Muscle of back (tissue), 11 donors: ENCODE measurements around the gene IDH3G. TPM values are rescaled to one million over a fixed set of nuclear protein-coding genes. Genes with fewer than 3 reads are reported as not detected.
"Not testable (repeated sequence)": the region's sequence is repeated elsewhere in the genome, so short reads cannot be mapped to it uniquely, and the experiment has no call there.

Experiments used
- DNase-seq, 3 donors: peaks; one replicate each; pipeline versions ENCODE4 v3.0.0 to v3.0.0-alpha.2; 2013
- polyA plus RNA-seq, 10 donors: library from polyadenylated mRNA; unstranded; fragments of 120-200 nt; gene quantifications; one replicate each; pipeline ENCODE4 v1.2.1, GENCODE V29; 2013; ENCODE audit not compliant: insufficient read length in 10 of 10

IDH3G gene
- polyA plus RNA-seq, 10 donors, result 40.6 to 55.9 (median 44.3) TPM

DNA sequence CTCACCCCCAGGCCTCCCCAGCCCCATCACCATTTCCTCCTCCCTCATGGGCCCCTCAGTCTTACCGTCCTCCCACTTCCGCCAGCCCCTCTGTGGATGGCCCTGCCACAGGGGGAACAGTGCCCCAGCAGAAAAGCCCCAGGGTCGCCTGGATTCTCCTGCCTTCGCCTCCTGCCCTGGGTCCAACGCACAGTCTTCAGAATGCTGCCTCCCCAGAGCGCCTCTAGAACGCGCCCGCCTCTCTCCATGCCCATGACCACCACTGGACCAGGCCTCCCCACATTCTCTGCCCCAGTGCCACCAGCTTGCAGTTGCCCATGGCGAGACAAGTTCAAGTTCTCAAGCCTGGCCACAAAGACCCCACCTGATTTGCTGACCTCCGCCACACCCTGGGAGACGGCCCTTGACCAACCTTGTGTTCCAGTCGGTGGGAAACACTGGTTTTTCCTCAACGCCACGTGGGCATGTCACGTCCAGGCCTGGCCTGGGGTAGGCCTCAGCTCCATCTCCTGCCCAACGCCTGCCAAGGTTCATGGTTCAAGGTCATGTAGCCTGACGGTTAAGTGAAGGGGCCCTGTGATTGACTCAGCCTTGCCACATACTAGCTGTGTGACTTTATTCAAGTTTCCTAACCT is 30.8 kb downstream of the IDH3G start:
- DNase-seq, result no peak

DNA sequence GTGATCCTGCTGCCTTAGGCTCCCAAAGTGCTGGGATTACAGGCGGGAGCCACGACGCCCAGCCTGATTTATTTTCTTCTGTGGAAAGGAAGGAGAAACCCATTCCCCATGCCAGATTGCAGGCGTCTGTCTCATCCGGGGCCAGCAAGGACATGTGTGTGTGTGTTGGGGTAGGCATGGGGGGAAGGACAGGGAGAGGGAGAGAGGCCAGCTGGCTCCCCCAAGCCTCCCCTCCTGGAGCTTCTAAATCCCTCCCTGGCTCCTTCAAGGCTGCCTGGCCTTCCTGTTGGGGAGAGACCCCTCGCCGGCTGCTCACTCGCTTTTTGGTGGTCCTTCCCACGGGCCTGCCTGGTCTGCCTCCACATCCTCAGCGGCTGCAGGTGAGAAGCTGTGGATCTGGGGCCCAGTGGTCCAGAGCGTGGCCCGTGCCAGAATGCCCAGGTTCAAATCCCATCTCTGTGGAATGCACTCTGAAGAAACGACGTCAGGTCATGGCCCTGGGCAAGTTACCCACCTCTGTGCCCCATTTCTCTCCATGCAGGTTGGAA is 31.5 kb downstream of the IDH3G start:
- DNase-seq, result no peak

DNA sequence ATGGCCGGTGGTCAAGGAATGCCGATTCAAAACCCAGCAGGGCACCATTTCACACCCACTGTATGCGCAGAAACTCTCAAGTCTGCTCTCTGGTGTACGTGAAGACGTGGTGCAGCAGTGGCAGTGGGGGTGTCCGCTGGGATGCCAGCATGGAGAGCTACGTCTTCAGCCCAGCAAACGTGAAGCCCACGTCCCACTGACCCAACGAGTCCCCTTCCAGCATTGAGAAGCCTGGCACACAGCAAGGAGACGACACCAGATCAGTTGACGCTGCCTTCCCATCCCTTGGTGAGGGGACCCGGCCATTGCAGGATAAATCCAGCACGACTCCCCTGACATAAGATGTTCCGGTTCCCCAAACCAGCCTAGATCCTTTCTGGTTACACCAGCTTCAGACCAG is 32.3 kb downstream of the IDH3G start:
- no peak for DNase-seq

DNA sequence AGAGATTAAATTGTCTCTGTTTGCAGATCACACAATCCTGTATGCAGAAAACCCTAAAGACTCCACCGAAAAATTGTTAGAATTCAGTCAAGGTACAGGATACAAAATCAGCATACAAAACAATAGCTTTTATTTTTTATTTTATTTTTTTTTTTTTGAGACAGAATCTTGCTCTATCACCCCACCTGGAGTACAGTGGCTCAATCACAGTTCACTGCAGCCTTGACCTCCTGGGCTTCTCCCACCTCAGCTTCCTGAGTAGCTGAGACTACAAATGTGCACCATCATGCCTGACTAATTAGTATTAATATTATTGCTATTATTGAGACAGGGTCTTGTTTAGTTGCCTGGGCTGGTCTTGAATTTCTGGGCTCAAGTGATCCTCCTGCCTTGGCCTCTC is 39.0 kb downstream of the IDH3G start:
- no peak for DNase-seq

DNA sequence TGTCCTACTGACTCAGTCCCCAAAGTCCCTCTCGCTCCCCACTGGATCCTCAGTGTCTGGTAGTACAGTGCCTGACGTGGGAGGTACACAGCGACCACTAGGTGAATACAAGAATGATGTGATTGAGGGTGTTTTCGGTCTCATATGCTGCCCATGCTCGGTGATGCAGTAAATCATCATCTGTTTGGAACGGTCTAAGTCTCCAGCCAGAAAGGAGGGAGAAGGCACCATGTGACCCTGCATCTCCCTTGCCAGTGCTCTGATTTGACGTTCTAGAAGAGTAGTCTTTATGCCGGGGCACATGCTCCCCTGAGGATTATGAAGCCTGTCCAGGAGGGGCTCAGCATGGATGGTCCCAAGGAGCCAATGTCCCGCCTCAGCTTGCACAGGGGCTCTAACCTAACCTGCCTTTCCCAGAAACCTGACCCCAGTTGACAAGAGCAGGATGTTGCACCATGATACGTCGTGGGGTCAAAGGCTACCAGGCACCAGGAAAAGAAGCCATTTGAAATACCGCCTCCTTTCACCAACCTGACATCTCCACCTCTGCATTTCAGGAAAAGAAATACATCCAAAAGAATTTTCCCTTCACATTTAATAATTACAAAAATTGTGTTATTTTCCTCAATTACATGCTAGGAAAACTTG is 43.9 kb downstream of the IDH3G start:
- no peak for DNase-seq

DNA sequence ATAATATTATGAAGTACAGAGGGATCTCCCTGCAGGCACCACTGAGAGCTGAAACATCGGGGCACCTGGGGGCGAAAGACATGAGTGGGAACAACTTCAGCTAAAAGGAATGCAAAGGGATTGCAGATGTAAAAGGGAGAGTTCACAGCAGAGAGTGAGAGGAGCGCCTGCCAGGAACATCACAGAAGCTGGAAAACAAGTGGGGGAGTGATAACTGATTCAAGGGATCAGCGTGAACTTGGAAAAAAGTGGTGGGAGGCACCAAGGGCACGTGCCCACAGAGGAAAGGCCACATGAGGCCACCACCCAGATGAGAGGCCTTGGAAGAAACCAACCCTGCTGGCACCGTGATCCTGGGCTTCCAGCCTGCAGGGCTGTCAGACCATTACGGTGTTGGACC is 45.2 kb downstream of the IDH3G start:
- DNase-seq, result not testable (repeated sequence)

DNA sequence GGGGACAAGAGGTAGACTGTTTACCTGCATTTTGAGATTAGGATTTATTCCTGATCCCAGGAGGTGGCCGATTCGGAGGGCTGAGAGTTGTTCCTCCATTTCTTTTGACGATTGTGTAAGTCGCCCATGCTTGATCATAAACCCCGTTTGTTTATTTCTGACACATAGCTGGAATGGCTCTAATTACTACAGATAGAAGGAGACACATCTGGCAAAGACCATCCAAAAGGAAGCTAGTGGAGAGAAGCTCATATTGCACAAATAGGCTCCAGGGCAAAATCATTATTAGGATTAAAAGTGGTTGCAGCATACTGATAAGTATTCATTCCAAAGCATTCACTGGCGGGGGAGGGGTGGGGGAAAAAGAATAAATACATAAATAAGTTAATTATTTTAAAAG is 47.2 kb downstream of the IDH3G start:
- not testable (repeated sequence) for DNase-seq

DNA sequence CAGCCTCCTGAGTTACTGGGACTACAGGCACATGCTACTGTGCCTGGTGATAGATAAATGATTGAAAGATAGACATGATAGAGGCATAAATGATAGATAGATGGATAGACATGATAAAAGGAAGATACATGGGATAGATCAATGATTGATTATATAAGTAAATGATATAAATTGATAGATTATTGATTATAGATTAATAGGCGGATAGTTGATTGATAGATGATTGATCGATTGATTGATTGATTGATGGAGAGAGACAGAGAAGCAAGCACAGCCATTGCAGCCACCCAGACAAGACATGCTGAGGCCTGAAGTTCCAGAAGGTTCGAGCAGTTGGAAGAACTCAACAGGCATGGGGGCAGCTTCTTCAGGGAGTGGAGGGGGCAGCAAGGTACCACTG is 47.8 kb downstream of the IDH3G start:
- no peak for DNase-seq

DNA sequence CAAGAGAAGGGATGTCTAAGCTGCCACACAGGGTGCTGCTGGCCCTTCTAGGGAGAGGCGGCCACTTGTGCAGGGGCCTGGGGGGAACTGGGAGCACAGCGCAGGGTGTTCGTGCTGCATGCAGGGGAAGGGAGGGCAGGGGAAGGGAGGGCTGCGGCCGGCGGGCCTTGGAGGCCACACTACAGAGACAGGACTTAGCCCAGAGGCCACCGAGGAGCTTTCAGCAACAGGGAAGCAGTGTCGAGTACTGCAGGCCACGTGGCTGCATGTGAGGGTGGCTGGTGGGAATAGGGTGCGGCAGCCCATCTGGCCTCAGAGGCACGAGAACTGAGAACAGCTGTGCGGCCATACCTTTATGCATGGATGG is 49.1 kb downstream of the IDH3G start:
- not testable (repeated sequence) for DNase-seq

DNA sequence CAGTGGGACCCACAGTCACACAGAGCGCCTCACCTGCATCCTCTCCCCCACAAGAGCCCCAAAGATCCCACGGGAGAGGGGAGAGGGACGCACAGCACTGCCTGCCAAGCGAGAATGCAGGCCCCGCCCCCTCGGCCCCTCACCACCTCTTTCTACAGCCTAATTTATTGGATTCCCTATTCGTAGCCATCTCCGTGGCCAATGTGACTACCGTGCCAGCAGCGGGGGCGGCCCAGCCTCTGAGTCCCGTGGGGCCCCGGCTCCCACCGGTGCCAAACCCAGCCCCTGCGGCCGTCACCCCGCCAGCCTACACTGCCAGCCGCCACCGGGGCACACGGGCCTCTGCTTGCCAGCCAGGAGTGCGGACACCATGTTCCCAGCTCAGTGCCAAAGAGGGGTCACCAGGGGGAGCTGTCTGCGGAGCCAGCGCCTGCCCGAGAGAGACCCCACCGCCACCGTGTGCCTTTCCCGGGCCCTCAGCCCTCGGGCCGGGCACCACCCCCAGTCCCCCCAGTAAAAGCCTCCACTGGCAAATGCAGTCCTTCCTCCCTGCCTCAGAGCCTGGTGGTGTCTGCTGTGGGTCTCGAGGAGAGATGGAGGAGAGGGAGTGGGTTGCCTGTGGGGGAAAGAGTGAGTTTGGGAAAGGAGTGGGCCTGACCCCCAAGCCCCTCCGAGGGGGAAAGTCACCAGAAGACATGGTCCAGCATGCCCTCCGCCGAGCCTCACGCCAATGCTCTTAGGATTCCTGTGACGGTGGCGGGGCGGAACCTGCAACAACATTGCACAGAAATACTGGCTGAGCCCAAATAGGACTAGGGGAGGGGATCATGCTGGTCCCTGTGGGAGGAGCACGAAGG is 49.7 kb downstream of the IDH3G start:
- no peak for DNase-seq

DNA sequence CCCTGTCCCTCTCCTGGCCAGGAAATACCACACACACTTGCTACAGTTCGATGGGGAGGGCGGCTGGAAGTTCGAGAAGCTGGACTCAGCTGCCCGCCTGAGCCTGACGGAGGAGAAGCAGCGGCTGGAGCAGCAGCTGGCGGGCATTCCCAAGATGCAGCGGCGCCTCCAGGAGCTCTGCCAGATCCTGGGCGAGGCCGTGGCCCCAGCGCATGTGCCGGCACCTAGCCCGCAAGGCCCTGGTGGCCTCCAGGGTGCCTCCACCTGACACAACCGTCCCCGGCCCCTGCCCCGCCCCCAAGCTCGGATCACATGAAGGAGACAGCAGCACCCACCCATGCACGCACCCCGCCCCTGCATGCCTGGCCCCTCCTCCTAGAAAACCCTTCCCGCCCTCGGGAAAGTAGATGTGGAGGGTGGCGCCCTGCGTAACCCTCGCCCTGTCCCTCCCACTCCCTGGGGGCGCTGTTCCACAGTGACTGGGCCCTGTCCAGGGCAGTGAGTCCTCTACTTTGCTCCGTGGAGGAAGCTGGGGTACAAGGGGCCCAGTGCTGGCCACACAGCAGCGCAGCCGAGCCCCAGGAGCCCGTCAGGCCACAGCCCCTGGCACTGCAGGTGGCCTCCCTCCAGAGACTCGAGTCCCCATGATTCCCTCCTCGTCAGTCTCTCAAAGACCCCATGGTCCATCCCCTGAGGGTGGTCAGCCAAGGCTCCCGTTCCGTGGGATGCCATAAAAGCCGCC is 50.5 kb downstream of the IDH3G start:
- not testable (repeated sequence) for DNase-seq

DNA sequence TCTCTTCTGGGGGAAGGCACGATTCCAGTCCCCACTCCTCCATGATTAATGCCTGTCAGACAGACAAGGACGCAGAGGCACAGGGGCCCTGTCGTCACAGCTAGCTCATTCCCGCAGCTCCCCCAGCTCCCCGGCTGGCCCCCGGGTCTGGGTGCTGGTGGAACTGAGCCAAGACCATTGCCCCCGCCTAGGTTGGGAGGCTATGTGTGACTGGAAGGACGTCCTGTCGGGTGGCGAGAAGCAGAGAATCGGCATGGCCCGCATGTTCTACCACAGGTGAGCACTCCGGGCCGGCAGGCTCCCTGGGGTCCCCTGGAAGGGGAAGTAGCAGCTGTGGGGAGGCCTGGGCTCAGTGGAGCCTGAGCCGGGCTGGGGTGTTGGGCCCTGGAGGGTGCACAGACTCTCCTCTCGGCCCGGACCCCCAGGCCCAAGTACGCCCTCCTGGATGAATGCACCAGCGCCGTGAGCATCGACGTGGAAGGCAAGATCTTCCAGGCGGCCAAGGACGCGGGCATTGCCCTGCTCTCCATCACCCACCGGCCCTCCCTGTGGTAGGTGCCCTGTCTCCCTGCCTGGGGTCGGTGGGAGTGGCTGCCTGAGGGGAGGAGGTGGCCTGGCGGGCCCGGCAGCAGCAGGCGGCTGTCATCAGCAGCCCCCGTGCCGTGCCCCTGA is 51.2 kb downstream of the IDH3G start:
- not testable (repeated sequence) for DNase-seq

DNA sequence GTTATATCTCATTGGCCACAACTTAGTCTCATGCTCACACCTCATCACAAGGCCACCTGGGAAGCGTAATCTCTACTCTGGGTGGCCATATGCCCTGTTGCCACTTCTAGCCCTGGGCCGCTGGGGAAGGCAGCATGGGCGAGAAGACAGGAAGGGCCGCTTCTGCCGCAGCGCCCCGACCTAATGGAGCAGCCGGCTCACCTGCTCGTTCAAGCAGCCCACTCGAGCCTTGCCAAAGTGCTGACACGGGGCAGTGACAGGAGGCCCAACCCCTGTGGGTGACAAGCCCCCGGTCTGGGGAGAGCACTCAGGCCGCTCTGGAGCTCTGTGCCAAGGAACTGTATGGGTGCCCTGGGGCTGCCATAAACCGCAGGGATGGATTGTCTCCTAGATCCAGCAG is 52.1 kb downstream of the IDH3G start:
- not testable (repeated sequence) for DNase-seq

DNA sequence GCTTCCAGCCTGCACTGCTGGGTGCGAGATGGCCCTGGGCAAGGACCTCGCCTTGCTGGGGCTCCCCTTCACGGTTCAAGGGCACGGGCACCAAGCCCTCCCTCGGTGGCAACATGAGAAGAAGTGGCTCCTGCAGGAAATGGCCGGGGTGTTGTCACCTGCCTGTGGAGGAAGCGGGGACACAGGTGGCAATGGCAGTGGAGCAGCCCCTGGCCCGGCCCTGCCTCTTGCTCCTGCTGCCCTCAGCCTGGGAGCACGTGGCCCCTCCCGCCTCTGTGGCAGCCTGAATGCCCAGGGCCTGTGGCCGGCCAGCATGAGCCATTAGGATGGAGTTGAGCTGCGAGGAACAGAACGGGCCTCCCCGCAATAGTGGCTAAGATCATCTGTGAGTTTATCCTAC is 52.7 kb downstream of the IDH3G start:
- no peak for DNase-seq

DNA sequence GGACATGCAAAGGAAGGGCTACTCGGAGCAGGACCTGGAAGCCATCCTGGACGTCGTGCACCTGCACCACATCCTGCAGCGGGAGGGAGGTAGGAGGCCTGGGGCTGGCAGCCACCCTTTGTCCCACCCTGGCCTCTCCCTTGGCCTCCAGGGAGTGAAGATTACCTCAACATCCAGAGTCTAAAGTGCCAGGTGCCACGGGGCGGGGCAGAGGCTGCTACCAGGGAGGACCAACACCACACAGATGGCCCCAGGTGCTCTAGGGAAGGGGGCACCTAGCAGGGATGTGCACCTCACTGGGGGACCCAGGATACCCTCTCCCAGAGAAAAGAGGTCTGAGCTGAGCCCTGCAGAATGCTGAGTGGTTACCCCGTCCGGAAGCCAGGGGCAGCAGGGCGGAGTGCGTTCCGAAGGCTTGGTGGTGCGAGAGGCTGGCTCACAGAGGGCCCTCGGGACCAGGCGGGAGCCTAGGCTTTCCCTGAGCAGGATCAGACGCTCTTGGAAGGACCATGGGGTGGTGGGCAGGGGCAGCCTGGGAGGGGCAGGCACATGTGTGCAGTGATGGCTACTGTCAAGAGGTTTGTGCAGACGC is 53.4 kb downstream of the IDH3G start:
- DNase-seq, result no peak

DNA sequence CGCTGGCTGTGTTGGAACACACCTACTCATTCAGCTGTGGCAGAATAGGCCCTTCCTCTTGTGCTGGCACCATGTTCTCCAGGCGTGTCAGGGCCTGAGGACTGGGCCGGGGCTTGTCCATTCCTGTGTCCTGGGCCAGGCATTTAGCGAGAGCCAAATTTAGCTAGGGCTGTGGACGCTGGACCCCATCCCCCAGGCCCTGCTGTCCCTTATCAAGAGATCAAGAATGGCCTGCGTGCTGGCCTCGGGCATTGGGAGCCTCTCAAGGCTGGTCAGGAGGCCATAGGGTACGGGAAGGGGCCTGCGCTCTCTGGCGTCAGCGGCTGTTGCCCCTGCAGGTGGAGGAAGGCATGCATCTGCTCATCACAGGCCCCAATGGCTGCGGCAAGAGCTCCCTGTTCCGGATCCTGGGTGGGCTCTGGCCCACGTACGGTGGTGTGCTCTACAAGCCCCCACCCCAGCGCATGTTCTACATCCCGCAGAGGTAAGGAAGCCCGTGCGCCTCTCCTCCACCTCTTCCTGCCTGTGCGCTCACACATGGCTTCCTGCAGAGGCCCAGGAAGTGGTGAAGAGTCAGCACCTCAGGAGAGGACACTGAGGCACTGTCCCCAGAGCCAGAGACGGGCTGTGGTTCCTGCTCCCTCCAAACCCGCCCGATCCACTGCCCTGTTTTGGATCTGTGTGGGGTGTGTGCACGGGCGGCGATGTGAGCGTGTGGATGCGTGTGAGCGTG is 54.3 kb downstream of the IDH3G start:
- DNase-seq, result no peak

DNA sequence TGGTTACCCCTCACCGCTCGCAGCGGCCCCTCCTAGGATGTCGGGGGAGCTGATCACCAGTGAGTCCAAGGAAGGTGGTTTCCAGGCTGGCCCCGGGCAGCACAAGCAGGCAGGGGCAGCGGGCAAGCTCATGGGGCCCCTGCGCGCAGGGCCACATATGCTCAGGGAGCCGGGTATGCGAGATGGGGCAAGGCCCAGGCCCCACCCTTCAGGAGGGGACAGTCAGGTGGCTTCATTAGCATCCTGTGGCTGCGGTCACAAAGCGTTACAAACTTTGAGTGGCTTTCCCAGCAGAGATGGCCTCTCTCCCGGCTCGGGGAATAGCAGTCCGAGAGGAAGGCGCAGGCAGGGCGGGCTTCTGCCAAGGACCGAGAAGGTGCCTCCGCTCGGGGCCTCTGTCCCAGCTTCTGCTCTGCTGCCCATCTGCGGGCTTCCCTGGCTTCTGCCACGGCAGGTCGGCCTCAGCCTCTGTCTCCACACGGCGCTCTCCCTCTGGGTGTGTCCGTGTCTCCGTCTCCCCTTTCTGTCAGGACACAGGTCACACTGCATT is 56.0 kb downstream of the IDH3G start:
- no peak for DNase-seq

DNA sequence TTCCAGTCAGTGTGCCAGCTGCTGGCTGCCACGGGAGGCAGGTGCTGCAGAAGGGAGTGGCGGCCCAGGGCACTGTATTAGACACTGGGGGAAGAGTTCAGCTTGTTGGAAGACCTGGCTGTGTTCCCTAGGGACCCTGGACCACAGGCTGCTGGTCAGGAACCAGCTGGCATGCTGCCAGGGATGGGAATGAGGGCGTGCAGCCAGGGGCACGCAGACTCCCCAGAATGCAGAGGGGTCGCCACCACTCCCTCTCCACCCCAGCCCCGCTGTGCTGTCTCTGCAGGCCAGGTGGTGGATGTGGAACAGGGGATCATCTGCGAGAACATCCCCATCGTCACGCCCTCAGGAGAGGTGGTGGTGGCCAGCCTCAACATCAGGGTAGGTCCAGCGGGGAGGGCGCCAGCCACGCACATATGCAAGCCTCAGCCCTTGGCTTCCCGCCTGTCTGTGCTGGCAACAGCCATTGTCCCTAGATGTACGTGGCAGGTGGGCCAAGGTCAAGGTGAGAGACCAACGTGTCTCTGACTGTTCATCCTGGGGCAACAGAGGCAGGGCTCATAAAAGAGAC is 57.2 kb downstream of the IDH3G start:
- no peak for DNase-seq

DNA sequence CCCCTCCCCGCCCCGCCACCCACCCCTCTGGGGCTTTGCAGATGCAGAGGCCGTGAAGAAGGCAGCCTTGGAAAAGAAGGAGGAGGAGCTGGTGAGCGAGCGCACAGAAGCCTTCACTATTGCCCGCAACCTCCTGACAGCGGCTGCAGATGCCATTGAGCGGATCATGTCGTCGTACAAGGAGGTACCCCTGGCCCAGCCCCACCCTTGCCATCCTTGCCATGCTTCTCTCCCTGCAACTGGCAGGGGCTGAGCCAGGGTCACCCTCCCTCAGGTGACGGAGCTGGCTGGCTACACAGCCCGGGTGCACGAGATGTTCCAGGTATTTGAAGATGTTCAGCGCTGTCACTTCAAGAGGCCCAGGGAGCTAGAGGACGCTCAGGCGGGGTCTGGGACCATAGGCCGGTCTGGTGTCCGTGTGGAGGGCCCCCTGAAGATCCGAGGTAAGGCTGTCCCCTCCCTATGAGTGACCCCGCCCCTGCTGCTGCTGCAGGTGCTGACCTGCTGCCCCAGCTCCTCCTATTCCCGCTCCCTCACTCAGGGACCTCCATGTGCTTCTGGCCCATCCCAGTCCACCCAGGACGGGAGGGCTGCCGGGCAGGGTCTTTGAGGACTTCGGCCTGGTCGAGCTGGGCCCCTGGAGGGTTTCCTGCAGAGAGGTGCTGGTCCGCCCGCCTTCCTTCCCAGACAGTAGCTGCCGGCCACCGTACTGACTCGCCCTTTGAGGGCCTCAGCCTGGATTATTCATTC is 57.9 kb downstream of the IDH3G start:
- DNase-seq, result no peak
